ENCODE results near the gene ALAS1. TPM values are rescaled to one million over a fixed set of nuclear protein-coding genes. Genes with fewer than 3 reads are reported as not detected.

Gene ALAS1
- total and polyA plus RNA-seq, 9 of the 15 experiments (the other 6 are each of a cell fraction or from before 2014, with no cell fraction given): 21.4 to 49.5 (median 34.4) TPM

- in situ Hi-C loops (cut with MboI) (no loop called here), intact Hi-C loops (cut with micrococcal nuclease) (no loop called here)
- ChIA-PET CTCF (ENCODE audit: low intra/inter-chr PET ratio) (no interaction called here), POLR2A (interaction anchor here (0.5 kb wide), 1 partner anchor 95 kb away, joined by 6 read pairs; no protein-coding TSS in a partner anchor)
- Histone ChIP-seq H3K4me3 (no peak overlapping the region), H3K9ac (ENCODE audit: insufficient read depth in 1 of 2, low read depth in 2 of 2, low read length in 2 of 2) (peak overlapping the region in 1 of 2 experiments; percentile 61; a peak in 2 of 4 replicates), H3K4me1 (replicated peaks in 1 of 2; ENCODE audit: control insufficient read depth in 2 of 2, insufficient read depth in 2 of 2, low read length in 2 of 2) (peaks cover 37 to 41% of the 10 kb centered on the region in 2 experiments), H3K9me1 (ENCODE audit: control insufficient read depth, insufficient read depth, low read length) (peaks cover 3% of the 10 kb centered on the region), H2AFZ (ENCODE audit: low read depth, low read length) (0 out of 2 replicates have a peak overlapping the region, but pooled peaks have one; percentile 39), H3K36me3 (ENCODE audit: control insufficient read depth, insufficient read depth, low read length) (no peaks in the 10 kb centered on the region), H3K4me2 (ENCODE audit: insufficient read depth, low read length) (no peak overlapping the region), H3K27me3 (ENCODE audit: control insufficient read depth in 2 of 2, insufficient read depth in 2 of 2, low read length in 2 of 2) (no peaks in the 10 kb centered on the region), H4K20me1 (replicated peaks; ENCODE audit: control insufficient read depth, insufficient read depth, low read length) (0 out of 2 replicates have a peak, but pooled peaks cover 6% of the 10 kb centered on the region), H3K27ac (ENCODE audit: extremely low read depth, low read depth, low read length) (no peak overlapping the region), H3K79me2 (ENCODE audit: control insufficient read depth, insufficient read depth, low read length) (no peaks in the 10 kb centered on the region), H3K9me3 (replicated peaks; ENCODE audit: control insufficient read depth, insufficient read depth, low read depth, low read length) (no peaks in the 10 kb centered on the region)
- WGBS (ENCODE audit: insufficient coverage, low coverage, missing lambda C conversion rate): 67% methylated on average over 7 of the region's 8 CpGs
- no TSS peak for BruUV-seq (replicated peaks)
- TF ChIP-seq GTF2F1 (IDR thresholded peaks at IDR 0.05; ENCODE audit: low read depth, low read length) (no peak), KDM4B (IDR thresholded peaks at IDR 0.05; ENCODE audit: borderline replicate concordance in 2 of 2, low read depth in 1 of 2) (no peak), FOXO4 (CRISPR knock-in tag; IDR thresholded peaks at IDR 0.05) (no peak), ZNF644 (tag; IDR thresholded peaks at IDR 0.05; ENCODE audit: low read depth) (no peak), GATAD2A (IDR thresholded peaks at IDR 0.05) (no peak)
- no peak for ATAC-seq
- no peak for FAIRE-seq
- no peak for DNase-seq (ENCODE audit: extremely low read depth in 1 of 4, low spot score in 3 of 4)
Measured at GRCh38 chr3:52184690-52185089, 13.3 kb upstream of the ALAS1 start.

Data from K562 (cell line).